Choroid plexus epithelial cell (primary cell): ENCODE data around the gene MRPL58.
A peak's percentile ranks its signal among the peaks of the same experiment; 100 is the strongest.
"Not testable (repeated sequence)": the region's sequence is repeated elsewhere in the genome, so short reads cannot be mapped to it uniquely, and the experiment has no call there.

Source experiments
- DNase-seq: peaks from one replicate; pipeline ENCODE4 v3.0.0-alpha.2; 2010; ENCODE audit warnings: low read depth
- H3K4me3 ChIP-seq: 2 replicates; pipeline ENCODE4 v1.5.1; 2011; ENCODE audit warnings: low read depth, mild to moderate bottlenecking, control low read depth, low read length, moderate library complexity
- TF ChIP-seq, protein P1 (sequence below): conservative IDR thresholded peaks from 2 replicates; pipeline ENCODE4 v1.5.1; 2011; ENCODE audit warnings: low read depth, mild to moderate bottlenecking, control low read depth, inconsistent platforms, low read length, moderate library complexity

Gene MRPL58

DNA sequence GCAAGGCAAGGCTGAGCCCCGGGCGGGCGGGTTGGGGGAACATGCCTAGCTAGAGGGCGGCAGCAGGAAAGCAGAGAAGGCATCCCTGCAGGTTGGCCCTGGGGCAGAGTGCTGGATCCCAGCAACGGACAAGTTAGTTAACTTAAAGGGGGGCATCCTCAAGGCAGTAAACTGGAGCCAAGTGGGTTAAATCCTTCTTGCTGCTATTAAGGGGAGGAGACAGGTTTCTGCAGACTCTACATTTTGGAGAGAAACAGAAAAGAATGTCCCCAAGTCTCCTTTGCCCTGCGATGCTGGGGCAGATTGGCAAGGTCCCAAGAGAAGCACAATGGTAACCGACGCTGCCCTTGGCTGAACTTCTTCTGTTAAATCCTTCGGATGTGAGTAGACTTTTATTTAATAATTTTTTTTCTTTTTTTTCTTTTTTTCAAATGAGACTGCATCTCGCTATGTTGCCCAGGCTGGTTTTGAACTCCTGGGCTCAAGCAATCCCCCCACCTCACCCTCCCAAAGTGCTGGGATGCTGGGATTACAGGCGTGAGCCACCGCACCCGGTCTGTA, 20.3 kb downstream of the MRPL58 start:
- H3K4me3 ChIP-seq: peak overlapping the region; percentile 88
- peak; percentile 5 for DNase-seq
- TF ChIP-seq, protein P1, sequence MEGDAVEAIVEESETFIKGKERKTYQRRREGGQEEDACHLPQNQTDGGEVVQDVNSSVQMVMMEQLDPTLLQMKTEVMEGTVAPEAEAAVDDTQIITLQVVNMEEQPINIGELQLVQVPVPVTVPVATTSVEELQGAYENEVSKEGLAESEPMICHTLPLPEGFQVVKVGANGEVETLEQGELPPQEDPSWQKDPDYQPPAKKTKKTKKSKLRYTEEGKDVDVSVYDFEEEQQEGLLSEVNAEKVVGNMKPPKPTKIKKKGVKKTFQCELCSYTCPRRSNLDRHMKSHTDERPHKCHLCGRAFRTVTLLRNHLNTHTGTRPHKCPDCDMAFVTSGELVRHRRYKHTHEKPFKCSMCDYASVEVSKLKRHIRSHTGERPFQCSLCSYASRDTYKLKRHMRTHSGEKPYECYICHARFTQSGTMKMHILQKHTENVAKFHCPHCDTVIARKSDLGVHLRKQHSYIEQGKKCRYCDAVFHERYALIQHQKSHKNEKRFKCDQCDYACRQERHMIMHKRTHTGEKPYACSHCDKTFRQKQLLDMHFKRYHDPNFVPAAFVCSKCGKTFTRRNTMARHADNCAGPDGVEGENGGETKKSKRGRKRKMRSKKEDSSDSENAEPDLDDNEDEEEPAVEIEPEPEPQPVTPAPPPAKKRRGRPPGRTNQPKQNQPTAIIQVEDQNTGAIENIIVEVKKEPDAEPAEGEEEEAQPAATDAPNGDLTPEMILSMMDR: no peak

- peak; percentile 91 for DNase-seq
- peak overlapping the region; percentile 88 for H3K4me3 ChIP-seq
- TF ChIP-seq, protein P1: no peak
Observed at GRCh38 chr17:75033346-75034235, 21.1 kb downstream of the MRPL58 start.

GRCh38 chr17:75034236-75034908, 21.9 kb downstream of the MRPL58 start:
- H3K4me3 ChIP-seq: peak overlapping the region; percentile 88
- peak; percentile 90 for DNase-seq
- TF ChIP-seq, protein P1: peak; percentile 39

GRCh38 chr17:75036643-75037268, 24.3 kb downstream of the MRPL58 start:
- TF ChIP-seq, protein P1: no peak

GRCh38 chr17:75039238-75039637, 26.8 kb downstream of the MRPL58 start:
- TF ChIP-seq, protein P1: no peak
- DNase-seq: no peak
- no peak overlapping the region for H3K4me3 ChIP-seq

More at GRCh38 chr17:75036643-75037268, 24.3 kb downstream of the MRPL58 start:
- DNase-seq: peak; percentile 8
- H3K4me3 ChIP-seq: no peak overlapping the region

DNA sequence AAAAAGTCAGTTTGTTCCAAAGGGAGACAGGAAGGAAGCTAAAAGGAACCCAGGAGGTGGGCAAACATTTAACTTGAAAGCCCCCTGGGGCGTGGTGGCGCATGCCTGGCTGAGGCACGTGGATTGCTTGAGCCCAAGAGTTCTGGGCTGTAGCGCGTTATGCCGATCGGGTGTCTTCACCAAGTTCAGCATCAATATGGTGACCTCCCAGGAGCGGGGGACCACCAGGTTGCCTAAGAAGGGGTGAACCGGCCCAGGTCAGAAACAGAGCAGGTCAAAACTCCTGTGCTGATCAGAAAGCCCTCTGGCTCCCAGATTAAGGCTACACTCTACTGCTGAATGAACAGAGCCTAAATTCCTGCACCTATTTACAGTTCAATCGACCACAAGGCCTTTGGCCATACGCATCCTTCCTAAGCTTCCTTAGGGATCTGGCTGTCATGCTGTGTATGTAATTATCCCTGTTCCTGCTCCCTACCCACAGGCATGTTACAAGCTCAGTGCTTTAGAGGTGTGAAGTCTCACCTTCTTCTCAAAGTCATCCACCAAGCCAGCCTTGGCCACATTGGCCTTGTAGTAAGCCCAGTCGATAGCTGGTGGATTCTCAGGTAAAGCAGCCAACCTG, 29.3 kb downstream of the MRPL58 start:
- TF ChIP-seq, protein P1: no peak
- no peak overlapping the region for H3K4me3 ChIP-seq
- no peak for DNase-seq

DNA sequence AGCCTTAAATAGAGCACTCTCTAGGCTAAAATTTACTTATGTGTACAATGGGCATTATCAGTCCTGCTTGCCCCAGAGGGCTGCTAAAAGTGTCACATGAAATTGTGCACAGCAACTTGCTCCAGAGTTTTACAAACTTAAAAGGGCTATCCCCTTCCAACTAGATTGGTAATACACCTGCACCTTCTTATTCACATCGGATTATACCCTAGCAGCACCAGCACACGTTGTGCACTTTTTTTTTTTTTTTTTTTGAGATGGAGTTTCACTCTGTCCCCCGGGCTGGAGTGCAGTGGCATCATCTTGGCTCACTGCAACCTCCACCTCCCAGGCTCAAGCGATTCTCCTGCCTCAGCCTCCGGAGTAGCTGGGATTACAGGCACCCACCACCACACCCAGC, 31.3 kb downstream of the MRPL58 start:
- not testable (repeated sequence) for H3K4me3 ChIP-seq, DNase-seq
